ENCODE results near the gene SLC24A3.

DNA sequence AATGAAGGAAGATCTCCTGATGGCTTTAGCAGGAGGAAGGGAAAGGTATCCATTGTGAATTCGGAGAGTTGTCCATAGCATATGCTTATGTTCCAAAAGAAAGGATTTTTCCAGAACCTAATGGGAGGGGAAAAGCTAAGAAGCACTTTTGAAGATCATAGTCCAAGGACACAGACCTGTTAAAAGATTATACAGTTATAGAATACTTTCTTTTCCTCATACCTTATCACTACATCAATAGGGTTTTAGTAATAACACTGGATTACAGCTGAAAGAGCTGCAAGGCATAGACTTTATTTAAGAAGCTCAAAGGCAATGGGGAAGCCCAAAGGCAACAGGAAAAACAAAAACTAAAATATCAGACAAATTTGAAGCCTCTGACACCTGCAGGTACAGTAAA lies 39.8 kb upstream of the SLC24A3 start:
- TF ChIP-seq CTCF (IDR thresholded peaks at IDR 0.05) (no peak), EZH2 (IDR thresholded peaks at IDR 0.05) (no peak)
